ENCODE measurements around the gene ARHGEF7.
A peak's percentile ranks its signal among the peaks of the same experiment; 100 is the strongest.

The ARHGEF7 gene

GRCh38 chr13:111330066-111330610 is 215.0 kb downstream of the ARHGEF7 start:
- DNase-seq: no peak

- no peak for DNase-seq
These were observed 220.2 kb downstream of the ARHGEF7 start for GRCh38 chr13:111335298-111335697.

GRCh38 chr13:111336666-111337065 is 221.6 kb downstream of the ARHGEF7 start:
- DNase-seq: no peak

- peak; percentile 15 for DNase-seq
These were observed 222.1 kb downstream of the ARHGEF7 start for GRCh38 chr13:111337206-111337605.

GRCh38 chr13:111337741-111338140 is 222.6 kb downstream of the ARHGEF7 start:
- no peak for DNase-seq

GRCh38 chr13:111338841-111339240 is 223.7 kb downstream of the ARHGEF7 start:
- DNase-seq: no peak

GRCh38 chr13:111339366-111340143 is 224.4 kb downstream of the ARHGEF7 start:
- DNase-seq: no peak

- DNase-seq: no peak
These were observed 226.8 kb downstream of the ARHGEF7 start for GRCh38 chr13:111341886-111342285.

GRCh38 chr13:111342721-111343120 is 227.6 kb downstream of the ARHGEF7 start:
- DNase-seq: no peak

- no peak for DNase-seq
These were observed 228.2 kb downstream of the ARHGEF7 start for GRCh38 chr13:111343186-111343805.

- peak; percentile 66 for DNase-seq
These were observed 229.5 kb downstream of the ARHGEF7 start for GRCh38 chr13:111344471-111345191.

GRCh38 chr13:111345682-111346081 is 230.6 kb downstream of the ARHGEF7 start:
- no peak for DNase-seq

- DNase-seq: no peak
These were observed 231.1 kb downstream of the ARHGEF7 start for GRCh38 chr13:111346101-111346680.

- no peak for DNase-seq
These were observed 232.3 kb downstream of the ARHGEF7 start for GRCh38 chr13:111347438-111347837.

GRCh38 chr13:111353508-111353907 is 238.4 kb downstream of the ARHGEF7 start:
- no peak for DNase-seq

- no peak for DNase-seq
These were observed 239.7 kb downstream of the ARHGEF7 start for GRCh38 chr13:111354789-111355188.
